ENCODE data around the gene RMDN3.

Gene RMDN3

DNA sequence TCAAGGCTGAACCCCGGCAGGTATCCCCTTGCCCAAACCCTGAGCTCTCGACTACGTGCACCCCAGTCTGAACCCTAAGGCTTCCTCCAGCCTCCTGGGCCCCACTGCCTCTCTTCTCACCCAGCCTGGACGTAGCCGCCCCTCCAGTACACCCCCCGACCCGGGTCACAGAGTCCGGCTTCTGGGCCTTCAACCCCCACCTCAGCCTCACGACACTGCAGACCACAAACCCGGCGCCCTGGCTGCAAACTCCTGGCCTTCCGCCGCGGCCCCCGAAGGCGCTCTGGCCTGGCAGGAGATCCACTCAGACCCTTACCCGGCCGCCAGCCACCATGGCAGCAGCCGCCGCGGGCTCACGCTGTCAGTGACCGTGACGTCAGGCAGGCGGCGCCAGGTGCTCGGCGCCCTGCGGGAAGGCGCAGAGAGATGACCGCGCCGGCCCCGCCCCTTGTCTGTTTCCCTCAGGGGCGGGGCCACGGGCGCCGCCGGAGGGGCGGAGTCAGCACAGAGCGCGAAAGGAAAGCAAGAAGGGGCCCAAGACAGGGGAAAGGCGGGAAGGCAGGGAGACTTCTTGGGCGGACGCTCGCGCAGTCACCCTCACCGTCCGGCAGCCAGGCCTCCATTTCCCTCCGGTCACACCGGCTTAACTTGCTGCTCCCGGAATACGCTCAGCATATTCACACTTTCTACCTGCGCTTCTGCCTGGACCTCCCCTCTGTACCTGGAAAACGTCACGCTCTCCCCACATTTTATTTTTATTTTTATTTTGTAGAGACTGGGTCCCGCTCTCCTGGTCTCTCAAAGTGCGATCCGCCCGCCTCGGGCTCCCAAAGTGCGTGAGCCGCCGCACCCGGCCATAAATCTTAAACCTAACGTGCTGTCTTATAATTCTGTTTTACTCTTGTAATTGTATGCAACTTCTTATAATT is at the start of gene RMDN3:
RMDN3 (minus strand) TSS at position 372 of the 929 bp plus-strand sequence. CDS start 471 bp downstream, outside the sequence.
- DNase-seq (ENCODE audit: low read depth in 2 of 2), result peak; percentile 84 to 92

DNA sequence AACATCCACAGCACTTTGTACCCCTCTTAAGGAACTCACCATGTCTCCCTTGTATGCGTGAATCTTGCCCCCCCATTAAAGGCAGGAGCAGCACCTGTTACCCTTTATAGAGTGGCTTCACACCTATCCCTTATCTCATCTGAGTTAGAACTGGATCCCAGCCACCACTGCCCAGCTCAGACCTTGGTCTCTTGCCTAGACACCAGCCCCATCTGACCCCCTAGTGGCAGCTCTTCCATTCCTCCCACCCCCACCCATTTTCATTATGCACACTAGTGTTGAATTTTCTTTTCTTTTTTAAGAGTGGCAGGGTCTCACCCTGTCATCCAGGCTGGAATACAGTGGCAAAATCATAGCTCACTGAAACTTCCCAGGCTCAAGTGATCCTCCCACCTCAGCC is 48.6 kb upstream of the RMDN3 start:
- DNase-seq (ENCODE audit: low read depth in 2 of 2), result no peak

GRCh38 chr15:40803076-40803475 is 48.0 kb upstream of the RMDN3 start:
- DNase-seq (ENCODE audit: low read depth in 2 of 2), result no peak

DNA sequence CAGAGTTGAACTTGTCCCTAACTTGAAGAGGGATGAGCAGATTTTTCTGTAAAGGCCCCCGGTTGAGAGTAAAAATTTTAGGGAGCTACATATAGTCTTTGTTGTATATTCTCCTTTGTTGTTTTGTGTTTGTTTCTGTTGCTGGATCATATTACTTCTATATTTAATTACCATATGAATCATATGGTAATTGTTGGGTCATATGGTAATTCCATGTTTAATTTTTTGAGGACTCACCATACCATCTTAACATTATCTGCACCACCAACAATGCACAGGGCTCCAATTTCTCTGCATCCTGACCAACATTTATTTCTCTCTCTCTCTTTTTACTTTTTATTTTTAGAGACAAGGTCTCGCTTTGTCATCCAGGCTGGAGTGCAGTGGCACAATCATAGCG is 44.5 kb upstream of the RMDN3 start:
- DNase-seq (ENCODE audit: low read depth in 2 of 2), result no peak

GRCh38 chr15:40796512-40796911 is 41.5 kb upstream of the RMDN3 start:
- no peak for DNase-seq (ENCODE audit: low read depth in 2 of 2)

DNA sequence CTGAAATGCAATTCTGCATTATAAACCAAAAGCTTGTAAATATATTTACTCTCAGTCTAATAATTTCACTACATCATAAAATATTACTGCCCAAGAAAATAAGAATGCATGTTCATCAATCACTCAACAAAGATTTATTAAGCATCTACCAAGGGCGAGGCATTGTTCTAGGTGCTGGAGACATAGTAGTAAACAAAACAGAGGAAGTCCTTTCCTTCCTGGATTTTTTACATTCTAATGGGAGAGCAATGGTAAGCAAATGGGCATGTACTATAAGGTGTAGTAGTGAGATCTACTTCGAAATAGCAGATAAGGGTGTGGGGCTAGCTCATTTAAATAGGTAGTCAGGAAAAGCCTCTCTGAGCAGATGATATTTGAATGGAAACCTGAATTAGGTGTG is 41.0 kb upstream of the RMDN3 start:
- DNase-seq (ENCODE audit: low read depth in 2 of 2), result no peak

DNA sequence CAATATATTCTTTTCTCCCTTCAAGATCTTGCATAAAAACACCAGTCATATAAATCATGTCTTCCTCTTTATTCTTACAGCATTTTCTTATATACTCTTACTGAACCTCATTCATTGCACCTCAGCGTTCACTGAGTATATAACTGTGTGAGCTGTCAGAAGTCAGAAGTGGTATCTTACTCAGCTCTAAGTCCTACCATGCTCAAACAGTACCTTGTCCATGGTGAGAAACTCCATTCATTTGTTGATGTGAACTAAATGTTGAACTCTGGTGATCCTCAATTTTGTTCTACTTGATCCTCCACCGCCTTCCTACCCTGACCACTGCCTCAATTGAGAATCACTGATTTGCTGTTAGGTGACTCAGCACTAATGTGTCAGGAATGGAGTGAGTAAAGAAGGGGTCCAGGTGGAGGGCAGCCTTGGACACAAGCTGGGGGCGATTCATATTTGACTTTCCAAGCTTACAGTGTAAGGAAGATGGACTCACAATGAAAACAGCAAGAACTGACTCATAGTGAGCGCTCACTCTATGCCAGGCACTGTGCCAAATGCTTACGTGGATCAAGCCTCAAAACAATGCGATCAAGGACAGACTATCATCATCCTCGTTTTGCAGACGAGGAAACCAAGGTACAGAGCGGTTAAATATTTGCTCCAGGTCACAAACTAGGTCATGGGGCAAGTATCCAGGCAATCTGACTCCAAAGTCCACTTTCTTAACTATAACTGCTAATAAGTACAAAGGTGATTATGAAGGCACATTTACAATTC is 38.3 kb upstream of the RMDN3 start:
- no peak for DNase-seq (ENCODE audit: low read depth in 2 of 2)

DNA sequence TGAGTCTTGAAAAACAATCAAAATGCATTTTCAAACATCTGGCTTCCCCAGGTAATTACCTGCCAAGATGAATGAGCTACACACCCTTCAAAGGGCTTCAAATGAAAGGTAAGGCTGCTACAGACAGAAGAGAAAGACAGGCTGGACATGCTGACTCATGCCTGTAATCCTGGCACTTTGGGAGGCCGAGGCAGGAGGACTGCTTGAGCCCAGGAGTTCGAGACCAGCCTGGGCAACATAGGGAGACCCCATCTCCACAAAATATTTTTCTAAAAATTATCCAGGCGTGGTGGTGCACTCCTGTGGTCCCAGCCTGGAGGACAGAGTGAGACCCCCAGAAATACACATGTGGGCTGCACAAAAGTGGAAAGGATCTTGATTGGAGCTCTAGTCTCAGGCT is 37.3 kb upstream of the RMDN3 start:
- DNase-seq (ENCODE audit: low read depth in 2 of 2), result no peak

DNA sequence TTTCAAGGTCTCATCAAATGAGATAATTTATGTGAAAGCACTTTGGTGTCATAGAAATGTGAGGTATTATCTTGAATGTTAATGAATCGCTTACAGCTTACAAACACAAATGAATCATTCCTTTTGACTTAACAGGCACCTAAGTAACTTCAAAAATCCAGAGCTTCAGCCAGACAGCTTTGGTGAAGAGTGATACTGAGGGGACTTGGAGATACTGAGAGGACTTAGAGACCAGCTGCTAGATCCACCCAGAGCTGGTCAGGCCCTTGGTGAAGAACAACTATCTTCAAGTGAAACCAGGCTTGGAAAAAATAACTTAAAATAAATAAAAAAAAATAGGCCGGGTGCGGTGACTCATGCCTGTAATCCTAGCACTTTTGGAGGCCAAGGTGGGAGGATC is 35.7 kb upstream of the RMDN3 start:
- no peak for DNase-seq (ENCODE audit: low read depth in 2 of 2)

DNA sequence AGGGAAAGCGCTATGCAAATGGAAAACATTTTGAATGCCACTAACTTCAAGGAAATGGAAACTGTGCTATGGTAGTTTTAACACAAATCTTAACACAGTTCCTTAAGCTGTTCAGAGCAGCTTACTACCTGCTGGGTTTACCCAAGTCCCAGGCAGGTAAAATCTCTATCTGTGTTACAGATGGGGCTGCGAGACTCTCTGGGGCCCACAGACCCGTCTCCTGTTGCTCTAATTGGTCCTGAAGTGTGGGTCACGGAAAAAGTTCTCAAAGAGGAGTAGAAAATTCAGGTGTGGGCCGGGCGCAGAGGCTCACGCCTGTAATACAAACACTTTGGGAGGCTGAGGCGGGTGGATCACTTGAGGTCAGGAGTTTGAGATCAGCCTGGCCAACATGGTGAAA is 34.9 kb upstream of the RMDN3 start:
- DNase-seq (ENCODE audit: low read depth in 2 of 2), result no peak

DNA sequence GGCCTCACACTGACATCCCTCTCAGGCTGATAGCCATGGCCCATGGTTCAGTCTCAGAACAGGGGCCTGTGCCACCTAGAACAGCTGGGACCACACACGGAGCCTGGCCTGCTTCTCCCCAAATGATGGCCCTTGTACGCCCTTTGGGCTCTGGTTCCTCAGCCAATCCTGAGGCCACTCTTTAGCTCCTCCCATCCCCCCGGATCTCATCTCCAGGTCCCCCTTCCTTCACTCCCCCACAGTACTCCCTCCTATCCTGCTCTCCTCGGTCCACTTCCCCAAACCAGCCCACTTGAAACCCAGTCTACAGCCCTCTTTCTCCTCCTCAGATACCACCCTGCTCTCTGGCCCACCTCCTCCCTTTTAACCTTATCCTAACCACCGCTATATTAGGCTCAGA is 34.1 kb upstream of the RMDN3 start:
- DNase-seq (ENCODE audit: low read depth in 2 of 2), result no peak

DNA sequence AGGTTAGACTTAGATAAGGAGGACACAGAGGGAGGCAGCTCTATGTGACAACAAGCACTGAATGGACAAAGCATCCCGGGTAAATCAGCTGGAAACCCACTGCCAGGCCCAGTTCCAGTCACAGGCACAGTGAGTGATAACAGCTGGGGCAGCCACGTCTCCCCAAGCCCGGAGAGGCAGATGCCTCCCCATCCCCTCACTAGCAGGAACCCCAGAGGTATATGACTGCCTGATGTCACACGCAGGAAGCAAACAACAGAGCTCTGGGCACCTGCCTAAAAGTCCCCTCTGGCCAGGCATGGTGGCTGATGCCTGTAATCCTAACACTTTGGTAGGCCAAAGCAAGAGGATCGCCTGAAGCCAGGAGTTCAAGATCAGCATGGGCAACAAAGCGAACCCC is 32.9 kb upstream of the RMDN3 start:
- DNase-seq (ENCODE audit: low read depth in 2 of 2), result no peak

GRCh38 chr15:40787344-40787841 is 32.3 kb upstream of the RMDN3 start:
- DNase-seq (ENCODE audit: low read depth in 2 of 2), result peak in 1 of 2 experiments; percentile 66

DNA sequence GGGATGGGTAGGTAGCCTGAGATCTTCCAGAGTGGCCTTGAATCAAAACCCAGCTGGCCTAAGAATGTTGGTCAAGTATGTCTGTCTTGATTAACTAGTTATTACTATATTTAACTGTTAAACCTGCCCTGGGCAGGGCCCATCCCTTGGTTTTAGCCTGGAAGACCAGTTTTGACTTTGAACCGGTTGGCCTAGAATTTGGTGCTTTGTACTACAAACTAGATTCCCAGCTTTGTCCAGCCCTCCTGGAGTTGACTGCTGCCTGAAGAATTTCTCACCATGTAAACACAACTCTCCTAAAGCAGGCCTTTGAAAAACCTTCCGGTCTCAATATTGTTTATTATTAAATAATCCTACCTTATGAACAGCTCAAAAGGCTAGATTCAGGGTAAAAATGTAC is 30.8 kb upstream of the RMDN3 start:
- DNase-seq (ENCODE audit: low read depth in 2 of 2), result no peak

- no peak for DNase-seq (ENCODE audit: low read depth in 2 of 2)
Observed at GRCh38 chr15:40785164-40785563, 30.1 kb upstream of the RMDN3 start.

DNA sequence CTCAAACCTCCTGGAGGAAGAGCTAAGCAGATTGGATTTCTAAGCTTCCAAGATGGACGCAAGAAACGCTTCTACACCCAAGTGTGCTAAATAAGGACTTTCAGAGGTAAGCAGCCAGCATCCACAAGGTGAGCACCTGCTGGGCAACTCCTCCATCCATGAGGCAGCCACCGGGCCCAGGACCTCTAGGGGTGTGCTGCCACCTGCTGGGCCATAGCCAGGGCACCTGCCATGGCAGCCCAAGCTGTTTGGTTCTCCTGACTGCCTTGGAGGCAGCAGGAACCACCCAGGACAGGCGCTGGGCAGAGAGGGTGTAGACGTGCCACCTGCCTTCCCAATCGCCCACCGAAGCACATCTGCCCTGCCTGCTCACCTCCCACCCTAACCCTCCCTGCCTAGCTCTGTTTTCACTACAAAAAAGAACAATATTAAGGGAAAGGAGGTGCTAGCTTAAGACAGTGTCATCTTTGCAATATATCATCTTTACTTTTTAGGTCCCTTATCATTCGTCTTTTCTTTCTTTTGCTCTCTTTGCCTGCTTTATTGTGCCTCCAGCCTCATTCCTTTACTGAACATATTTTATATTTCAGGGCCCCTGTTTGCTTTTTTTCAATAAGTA is 27.7 kb upstream of the RMDN3 start:
- peak; percentile 58 to 65 for DNase-seq (ENCODE audit: low read depth in 2 of 2)

DNA sequence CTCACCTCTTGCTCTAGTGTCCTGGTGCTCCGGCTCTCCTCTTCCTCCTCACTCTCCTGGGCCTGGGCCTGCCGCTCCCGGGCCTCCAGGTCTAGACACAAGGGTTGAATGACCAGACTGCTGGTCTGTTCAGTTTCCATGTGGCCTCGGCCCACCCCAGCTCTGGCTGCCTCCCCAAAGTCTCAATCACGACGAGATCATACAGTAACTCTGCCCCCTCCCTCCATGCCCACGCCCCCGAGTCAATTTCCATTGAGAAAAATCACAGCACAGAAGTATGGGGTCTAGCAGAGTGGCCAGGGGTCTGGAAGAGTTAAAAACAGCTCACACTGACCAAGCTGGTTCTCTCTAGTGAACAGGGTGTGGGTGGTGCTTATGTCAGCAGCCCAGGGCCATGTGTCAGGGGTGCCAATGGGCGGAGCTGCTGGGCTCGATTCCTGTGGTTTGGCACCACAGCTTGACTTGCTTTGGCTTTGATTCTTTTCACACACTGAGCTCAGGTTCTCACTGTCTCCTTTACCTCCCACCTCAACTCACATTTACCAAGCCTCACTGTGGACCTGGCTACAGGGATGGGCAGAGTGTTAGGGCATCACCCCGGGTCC is 21.6 kb upstream of the RMDN3 start:
- DNase-seq (ENCODE audit: low read depth in 2 of 2), result no peak

- DNase-seq (ENCODE audit: low read depth in 2 of 2), result no peak
Observed at GRCh38 chr15:40775740-40776536, 20.9 kb upstream of the RMDN3 start.

DNA sequence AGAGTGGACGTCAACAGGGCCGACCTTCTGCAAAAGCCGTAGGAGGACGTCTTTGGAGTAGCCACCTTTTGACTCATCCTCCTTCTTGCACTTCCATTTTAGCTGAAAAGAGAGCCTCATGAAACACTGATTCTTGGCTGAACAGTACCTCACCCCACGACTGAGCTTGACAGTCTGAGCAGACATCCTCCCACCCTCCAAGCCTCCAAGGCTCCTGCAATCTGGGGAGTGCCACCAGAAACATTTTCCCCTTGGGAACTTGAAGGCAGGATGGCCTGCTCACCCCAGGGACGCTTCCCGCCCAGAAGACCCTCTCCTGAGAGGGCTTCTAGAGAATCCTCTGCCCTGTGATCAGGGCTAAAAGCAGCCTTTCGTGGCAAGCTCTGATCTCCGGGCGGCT is 20.0 kb upstream of the RMDN3 start:
- DNase-seq (ENCODE audit: low read depth in 2 of 2), result no peak

DNA sequence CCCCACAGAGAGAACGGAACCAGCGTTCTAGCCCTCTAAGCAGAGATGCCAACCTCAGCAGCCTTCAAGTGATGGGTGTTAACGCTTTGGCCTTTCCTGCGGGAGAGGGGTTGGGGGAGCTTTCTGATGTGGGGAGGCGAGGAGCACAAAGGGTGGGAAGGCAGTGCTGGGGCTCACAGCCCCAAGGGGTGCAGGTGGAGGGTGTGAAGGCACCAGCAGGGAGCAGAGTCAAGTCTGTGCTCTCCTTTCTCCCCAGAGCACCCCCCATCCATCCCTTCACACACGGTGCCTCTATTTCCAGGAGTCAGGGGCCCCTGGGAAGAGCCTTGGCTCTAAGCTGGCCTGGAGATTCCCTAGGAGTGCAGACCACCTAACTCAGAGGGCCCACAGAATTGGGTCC is 18.8 kb upstream of the RMDN3 start:
- DNase-seq (ENCODE audit: low read depth in 2 of 2), result no peak

DNA sequence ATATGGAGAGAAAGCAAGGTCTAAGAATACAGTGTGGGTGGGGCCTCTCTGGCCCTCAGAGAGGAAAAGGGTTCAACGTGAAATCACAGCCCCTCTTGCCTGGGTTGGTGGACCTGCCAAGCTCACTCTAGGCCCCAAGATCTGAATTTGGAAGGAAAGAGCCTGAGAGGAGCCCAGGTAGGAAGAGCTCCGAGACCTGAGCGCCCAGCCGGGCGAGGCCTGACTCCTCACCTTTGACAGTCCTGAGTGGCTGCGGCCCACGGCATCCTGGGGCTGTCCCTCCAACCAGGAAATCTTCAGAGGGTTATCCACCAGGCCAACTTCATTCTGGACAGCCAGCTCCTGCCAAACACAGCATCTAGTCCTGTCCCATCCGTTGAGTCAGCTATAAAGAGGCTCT is 18.4 kb upstream of the RMDN3 start:
- DNase-seq (ENCODE audit: low read depth in 2 of 2), result no peak
